Sigmoid colon (tissue), 7 donors: ENCODE data around the gene FGF8. TPM values are rescaled to one million over a fixed set of nuclear protein-coding genes. Genes with fewer than 3 reads are reported as not detected.

Experiments
- DNase-seq: peaks from one replicate; pipeline ENCODE4 v3.0.0-alpha.2; 2019
- H3K27ac ChIP-seq, 4 donors: fragments of 200-600 bp; sonication (generic); one replicate each; pipeline ENCODE4 v1.5.1; 2016 to 2019; ENCODE audit warnings: mild to moderate bottlenecking in 1 of 4
- H3K27me3 ChIP-seq, 3 donors: fragments of 200-600 bp; sonication (generic); one replicate each; pipeline ENCODE4 v1.5.1; 2019; ENCODE audit warnings: mild to moderate bottlenecking in 1 of 3
- H3K36me3 ChIP-seq, 4 donors: fragments of 200-600 bp; sonication (generic); one replicate each; pipeline ENCODE4 v1.5.1; 2016 to 2019
- H3K4me1 ChIP-seq, 4 donors: fragments of 200-600 bp; sonication (generic); one replicate each; pipeline ENCODE4 v1.5.1; 2017 to 2019
- H3K4me3 ChIP-seq, 4 donors: fragments of 200-600 bp; sonication (generic); one replicate each; pipeline ENCODE4 v1.5.1; 2017 to 2019; ENCODE audit warnings: mild to moderate bottlenecking in 2 of 4, moderate library complexity in 1 of 4
- H3K9me3 ChIP-seq, 4 donors: fragments of 200-600 bp in 3 of 4; sonication (generic) in 3 of 4; one replicate each; pipeline versions ENCODE4 v1.5.1 to v1.6.1; 2013 to 2019
- EP300 ChIP-seq, 4 donors: sonication (generic); formaldehyde crosslinking; IDR thresholded peaks; one replicate each; pipeline ENCODE4 v1.6.1; 2017; ENCODE audit warnings: antibody characterized with exemption in 4 of 4
- POLR2A ChIP-seq, 2 donors: fragments of 450-650 bp; IDR thresholded peaks; one replicate each; pipeline ENCODE4 v1.6.1; 2016; ENCODE audit warnings: antibody characterized with exemption in 2 of 2, mild to moderate bottlenecking in 2 of 2, moderate library complexity in 2 of 2
- POLR2AphosphoS5 ChIP-seq, 4 donors: sonication (generic); formaldehyde crosslinking; IDR thresholded peaks; one replicate each; pipeline ENCODE4 v1.6.1; 2017; ENCODE audit warnings: antibody characterized with exemption in 4 of 4
- WGBS, 2 donors: extraction: QIAGEN DNeasy Blood & Tissue Kit; methylation state at CpG; one replicate each; pipeline ENCODE4 v1.1.7; 2013; 5-methylcytosine and 5-hydroxymethylcytosine counted together
- intact Hi-C: fragments of 100-400 bp; cut with DNase I; formaldehyde crosslinking; loops from one replicate; pipeline ENCODE4 v1.15.1; 2023
- polyA plus RNA-seq, 3 donors: library from polyadenylated mRNA; stranded (reverse); fragments of 200-250 nt; gene quantifications; one replicate each; pipeline ENCODE4 v1.2.3, GENCODE V29; 2013
- total RNA-seq, 4 donors: library from RNA; depleted of rRNA; stranded (reverse); fragments of >200 nt; gene quantifications; one replicate each; pipeline ENCODE4 v1.1.0, GENCODE V29; 2016
- TF ChIP-seq, protein P1 (sequence below), 4 experiments: fragments of 450-650 bp in 3 of 4; fragments of 200-600 bp in 1 of 4; IDR thresholded peaks; one replicate each; pipeline ENCODE4 v1.5.1; 2016 to 2019; ENCODE audit warnings: antibody characterized with exemption in 4 of 4, mild to moderate bottlenecking in 3 of 4, moderate library complexity in 2 of 4
- donor health status: healthy with polysubstance abuse.
- donor health status: Bipolar disorder and iron deficiency.
- donor health status: healthy.

Gene FGF8
- total and polyA plus RNA-seq, 7 donors: 0.10 TPM; not detected in 6

DNA sequence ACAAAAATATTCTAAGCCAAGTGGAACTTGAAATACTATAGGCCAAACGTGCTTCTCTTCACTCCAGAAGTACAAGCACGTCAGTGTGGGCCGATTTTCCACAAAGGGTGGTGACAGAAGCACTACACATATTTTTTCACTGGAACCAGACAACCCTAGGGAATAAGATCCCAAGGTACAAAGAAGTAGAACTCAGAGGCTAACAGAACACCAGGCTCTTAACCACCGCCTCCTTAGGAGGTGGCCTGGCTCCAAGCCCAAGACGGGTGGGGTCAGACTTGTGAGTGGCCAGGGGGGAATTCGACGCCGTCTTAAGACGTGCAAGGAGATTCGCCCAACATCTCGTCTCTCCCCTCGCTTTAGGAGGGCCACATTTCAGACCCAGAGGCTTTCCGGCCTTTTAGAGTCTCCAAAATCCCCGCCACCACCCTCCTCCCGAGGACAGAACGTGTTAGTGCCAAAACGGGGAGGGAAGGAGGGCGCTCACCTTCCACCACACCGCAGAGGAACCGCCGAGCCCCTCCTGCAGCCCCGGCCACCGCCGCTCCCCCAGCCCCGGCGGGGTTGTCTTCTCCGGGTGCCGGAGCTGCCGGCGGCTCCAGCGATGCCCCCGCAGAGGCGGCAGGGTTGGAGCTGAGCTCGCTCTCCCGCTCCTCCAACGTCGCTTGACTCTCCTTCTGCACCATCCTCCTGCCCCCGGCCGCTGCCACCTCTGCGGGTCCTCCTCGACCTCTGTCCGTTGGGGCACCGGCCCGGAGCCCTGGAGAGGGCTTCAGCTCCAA lies 41.6 kb upstream of the FGF8 start:
- Histone ChIP-seq H3K36me3 (peaks cover 0 to 5% (median 0%) of the 10 kb centered on the region in 4 donors), H3K27ac (peak overlapping the region; percentile 97 to 99 (median 98)), H3K27me3 (no peaks in the 10 kb centered on the region), H3K4me3 (peak overlapping the region; percentile 89 to 100 (median 97)), H3K9me3 (no peaks in the 10 kb centered on the region), H3K4me1 (peaks cover 0 to 46% (median 41%) of the 10 kb centered on the region in 4 donors)
- 1% methylated on average over 44 of the region's 44 CpGs for WGBS, 2 donors
- TF ChIP-seq POLR2AphosphoS5 (IDR thresholded peaks at IDR 0.05): peak; percentile 62 to 94 (median 83)
- TF ChIP-seq POLR2A (IDR thresholded peaks at IDR 0.05): peak; percentile 44 to 74
- no peak for TF ChIP-seq EP300 (IDR thresholded peaks at IDR 0.05)
- TF ChIP-seq, protein P1, sequence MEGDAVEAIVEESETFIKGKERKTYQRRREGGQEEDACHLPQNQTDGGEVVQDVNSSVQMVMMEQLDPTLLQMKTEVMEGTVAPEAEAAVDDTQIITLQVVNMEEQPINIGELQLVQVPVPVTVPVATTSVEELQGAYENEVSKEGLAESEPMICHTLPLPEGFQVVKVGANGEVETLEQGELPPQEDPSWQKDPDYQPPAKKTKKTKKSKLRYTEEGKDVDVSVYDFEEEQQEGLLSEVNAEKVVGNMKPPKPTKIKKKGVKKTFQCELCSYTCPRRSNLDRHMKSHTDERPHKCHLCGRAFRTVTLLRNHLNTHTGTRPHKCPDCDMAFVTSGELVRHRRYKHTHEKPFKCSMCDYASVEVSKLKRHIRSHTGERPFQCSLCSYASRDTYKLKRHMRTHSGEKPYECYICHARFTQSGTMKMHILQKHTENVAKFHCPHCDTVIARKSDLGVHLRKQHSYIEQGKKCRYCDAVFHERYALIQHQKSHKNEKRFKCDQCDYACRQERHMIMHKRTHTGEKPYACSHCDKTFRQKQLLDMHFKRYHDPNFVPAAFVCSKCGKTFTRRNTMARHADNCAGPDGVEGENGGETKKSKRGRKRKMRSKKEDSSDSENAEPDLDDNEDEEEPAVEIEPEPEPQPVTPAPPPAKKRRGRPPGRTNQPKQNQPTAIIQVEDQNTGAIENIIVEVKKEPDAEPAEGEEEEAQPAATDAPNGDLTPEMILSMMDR (IDR thresholded peaks at IDR 0.05): no peak
- peak; percentile 97 for DNase-seq
- intact Hi-C loops: loop anchor here (5.0 kb wide), 2 partner anchors 35 to 300 kb away; partner anchors contain the start of gene NPM3

DNA sequence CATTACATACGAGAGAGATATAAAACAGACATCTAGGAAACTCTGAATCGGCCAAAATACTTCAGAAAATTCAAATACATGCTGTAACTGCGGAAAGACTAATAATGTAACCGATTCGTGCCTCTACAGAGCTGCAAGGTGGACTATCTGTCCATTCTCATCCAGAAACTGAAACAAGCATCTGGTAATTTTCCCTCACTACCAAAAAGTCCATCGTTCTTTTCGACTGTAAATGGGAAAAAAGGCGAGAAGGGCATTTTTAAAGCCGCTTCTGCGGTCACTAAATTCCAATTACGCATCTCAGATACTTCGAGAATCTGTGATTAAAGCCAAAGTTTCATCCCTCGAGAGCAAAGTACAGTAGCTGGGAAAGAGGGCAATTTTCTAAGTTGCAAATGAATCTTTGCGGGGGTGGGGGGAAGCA lies 41.0 kb upstream of the FGF8 start:
- WGBS, 2 donors: 0 to 1% methylated on average over 14 of the region's 14 CpGs
- TF ChIP-seq, protein P1 (IDR thresholded peaks at IDR 0.05): no peak
- no peak for TF ChIP-seq POLR2A (IDR thresholded peaks at IDR 0.05)
- TF ChIP-seq EP300 (IDR thresholded peaks at IDR 0.05): no peak
- TF ChIP-seq POLR2AphosphoS5 (IDR thresholded peaks at IDR 0.05): no peak
- intact Hi-C loops: loop anchor here (5.0 kb wide), 2 partner anchors 35 to 300 kb away; partner anchors contain the start of gene NPM3
- DNase-seq: no peak
- H3K4me1 ChIP-seq: peaks cover 0 to 52% (median 47%) of the 10 kb centered on the region in 4 donors
- H3K27ac ChIP-seq: peak overlapping the region; percentile 97 to 99 (median 98)
- H3K36me3 ChIP-seq: peaks cover 0 to 11% (median 3%) of the 10 kb centered on the region in 4 donors
- H3K27me3 ChIP-seq: no peaks in the 10 kb centered on the region
- H3K4me3 ChIP-seq: peak overlapping the region; percentile 89 to 100 (median 97)
- H3K9me3 ChIP-seq: no peaks in the 10 kb centered on the region

DNA sequence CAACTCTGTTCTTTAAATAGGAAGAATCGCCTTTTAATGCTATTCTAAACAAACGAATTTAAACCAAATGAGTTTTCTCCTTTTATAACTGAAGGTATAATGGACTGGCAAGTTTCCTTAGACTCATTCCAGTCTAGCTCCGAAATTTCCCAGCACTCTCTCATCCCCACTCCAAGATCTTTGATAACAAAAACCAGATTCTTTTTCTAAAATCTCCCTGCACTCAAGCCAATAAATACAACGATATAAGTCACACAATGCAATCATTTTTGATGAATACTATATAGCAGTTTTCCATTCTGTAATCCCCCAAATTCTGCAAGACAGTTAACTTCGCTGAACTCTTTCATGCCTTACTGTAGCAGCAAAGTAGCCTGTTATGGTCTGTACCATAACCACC lies 40.5 kb upstream of the FGF8 start:
- TF ChIP-seq EP300 (IDR thresholded peaks at IDR 0.05) (no peak), POLR2AphosphoS5 (IDR thresholded peaks at IDR 0.05) (no peak), POLR2A (IDR thresholded peaks at IDR 0.05) (no peak)
- TF ChIP-seq, protein P1 (IDR thresholded peaks at IDR 0.05): no peak
- WGBS, 2 donors: 0 to 3% methylated on average over 5 of the region's 5 CpGs
- Histone ChIP-seq H3K27ac (peak overlapping the region; percentile 48 to 98 (median 98)), H3K4me1 (peaks cover 0 to 54% (median 50%) of the 10 kb centered on the region in 4 donors), H3K9me3 (no peaks in the 10 kb centered on the region), H3K27me3 (no peaks in the 10 kb centered on the region), H3K4me3 (peak overlapping the region; percentile 89 to 100 (median 97)), H3K36me3 (peaks cover 0 to 16% (median 3%) of the 10 kb centered on the region in 4 donors)
- intact Hi-C loops: loop anchor here (5.0 kb wide), 2 partner anchors 34 to 301 kb away; partner anchors contain the start of gene NPM3
- DNase-seq: no peak

DNA sequence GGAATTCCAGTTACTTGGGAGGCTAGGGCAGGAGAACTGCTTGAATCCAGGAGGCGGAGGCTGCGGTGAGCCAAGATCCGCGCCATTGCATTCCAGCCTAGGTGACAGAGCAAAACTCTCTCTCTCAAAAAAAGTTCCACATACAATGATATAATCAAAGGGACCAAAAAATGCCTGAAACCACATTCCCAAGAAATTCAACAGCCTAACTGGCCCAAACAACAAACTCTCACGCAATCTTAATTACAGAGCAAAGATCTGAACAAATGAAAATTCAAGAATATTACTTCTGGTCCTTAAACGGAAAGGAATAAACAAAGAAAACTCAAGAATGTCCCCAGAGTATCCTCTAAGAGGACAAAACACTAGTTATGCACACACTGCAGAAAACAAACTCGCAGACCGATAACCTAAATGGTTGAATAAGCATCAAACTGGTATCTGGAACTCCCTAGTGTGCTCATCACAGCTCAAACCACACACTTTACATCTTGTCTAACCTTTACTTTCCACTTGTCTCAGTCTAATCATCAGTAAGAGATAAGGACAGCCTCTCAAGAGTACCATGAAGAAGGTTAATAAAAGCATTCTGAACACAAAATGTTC lies 38.7 kb upstream of the FGF8 start:
- H3K27me3 ChIP-seq: no peaks in the 10 kb centered on the region
- H3K9me3 ChIP-seq: no peaks in the 10 kb centered on the region
- peaks cover 0 to 34% (median 11%) of the 10 kb centered on the region in 4 donors for H3K36me3 ChIP-seq
- intact Hi-C loops: loop anchor here (5.0 kb wide), 2 partner anchors 32 to 303 kb away; partner anchors contain the start of gene NPM3
- WGBS, 2 donors: 71 to 81% methylated on average over 8 of the region's 8 CpGs
- H3K4me3 ChIP-seq: peak overlapping the region in 3 of 4 donors; percentile 89 to 100 (median 96)
- DNase-seq: no peak
- H3K27ac ChIP-seq: peak overlapping the region in 2 of 4 donors; percentile 30 to 98
- H3K4me1 ChIP-seq: peaks cover 0 to 60% (median 53%) of the 10 kb centered on the region in 4 donors
- TF ChIP-seq EP300 (IDR thresholded peaks at IDR 0.05) (no peak), POLR2AphosphoS5 (IDR thresholded peaks at IDR 0.05) (no peak), POLR2A (IDR thresholded peaks at IDR 0.05) (no peak)
- TF ChIP-seq, protein P1 (IDR thresholded peaks at IDR 0.05): no peak
